ENCODE measurements around the gene MPZL2. TPM values are rescaled to one million over a fixed set of nuclear protein-coding genes. Genes with fewer than 3 reads are reported as not detected.

MPZL2 gene
- total and polyA plus RNA-seq, 2 of the 8 experiments (the other 6 are each of a cell fraction or from before 2014, with no cell fraction given) = 2.4 to 3.2 TPM

- TF ChIP-seq CHD7 (IDR thresholded peaks at IDR 0.05; ENCODE audit: insufficient replicate concordance, low read length) = no peak
- TF ChIP-seq KDM4A (IDR thresholded peaks at IDR 0.05; ENCODE audit: low read depth, low read length, severe bottlenecking) = no peak
- no peak for TF ChIP-seq SRF (IDR thresholded peaks at IDR 0.05; ENCODE audit: low read depth, low read length)
- no peak for TF ChIP-seq RAD21 (IDR thresholded peaks at IDR 0.05 in 1 of 2, conservative IDR thresholded peaks at IDR 0.05 in 1 of 2; ENCODE audit: low read depth in 2 of 2, low read length in 2 of 2)
- TF ChIP-seq TEAD4 (IDR thresholded peaks at IDR 0.05; ENCODE audit: low read depth, low read length) = no peak
- no peak for TF ChIP-seq MAFK (IDR thresholded peaks at IDR 0.05; ENCODE audit: low read depth, low read length)
- no peak for TF ChIP-seq KDM1A (IDR thresholded peaks at IDR 0.05; ENCODE audit: borderline replicate concordance, low read length)
- no peak for TF ChIP-seq CHD1 (IDR thresholded peaks at IDR 0.05; ENCODE audit: low read depth, low read length)
- no peak for TF ChIP-seq CEBPB (IDR thresholded peaks at IDR 0.05; ENCODE audit: low read depth, low read length)
- TF ChIP-seq PHF8 (conservative IDR thresholded peaks at IDR 0.05; ENCODE audit: low read depth, low read length) = no peak
Observed at GRCh38 chr11:118233377-118233776, 30.7 kb downstream of the MPZL2 start (continued).

Measured in H1 (cell line).